HG03575 (cell line): ENCODE results near the gene GSTCD.
A peak's percentile ranks its signal among the peaks of the same experiment; 100 is the strongest.
"Not testable (repeated sequence)": the region's sequence is repeated elsewhere in the genome, so short reads cannot be mapped to it uniquely, and the experiment has no call there.

ENCODE experiments used
- ATAC-seq: cut with Tn5 transposase; IDR thresholded peaks from one replicate; pipeline ENCODE4 v1.9.1; 2021; ENCODE audit not compliant: unreplicated experiment, insufficient number of reproducible peaks, low FRiP score; ENCODE audit errors: extremely low read depth

The GSTCD gene

DNA sequence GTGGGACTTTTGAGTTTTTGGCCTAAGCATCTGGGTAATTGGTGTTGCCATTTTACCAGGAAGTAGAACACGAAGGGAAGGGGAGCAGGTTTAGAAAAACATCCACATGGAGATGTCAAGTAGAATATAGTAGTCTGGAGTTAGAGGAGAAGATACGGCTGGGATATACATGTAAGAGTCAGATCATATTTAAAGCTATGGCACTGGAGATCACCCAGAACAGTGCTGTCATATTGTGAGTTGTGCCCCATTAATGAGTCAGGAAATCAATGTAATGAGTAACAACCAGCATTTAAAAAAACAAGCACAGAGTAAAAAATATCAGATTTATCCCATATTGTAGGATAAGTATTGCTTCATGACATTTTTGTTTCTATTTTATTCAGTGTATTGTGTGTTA lies 4.2 kb downstream of the GSTCD start:
- ATAC-seq, result no peak

DNA sequence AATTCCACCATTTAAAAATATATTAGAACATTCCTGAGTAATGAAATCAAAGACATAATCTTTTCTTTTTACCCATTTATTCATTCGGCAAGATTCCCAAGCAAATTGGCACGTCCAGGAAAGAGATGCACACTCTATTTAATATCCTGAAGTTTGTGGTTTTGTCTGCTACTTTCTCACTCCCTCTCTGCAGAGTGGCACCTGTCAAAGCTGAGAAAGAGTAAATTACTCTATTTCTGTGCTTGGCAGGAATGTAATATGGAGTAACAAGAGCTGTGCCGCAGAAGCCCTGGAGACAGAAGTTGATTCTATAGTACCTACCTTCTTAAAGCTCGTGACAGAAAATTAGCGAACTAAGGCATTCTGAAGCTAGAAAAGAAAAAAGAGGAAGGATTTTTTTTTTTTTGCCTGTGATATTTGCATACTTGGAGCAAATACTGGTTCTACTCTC lies 5.5 kb downstream of the GSTCD start:
- peak; percentile 34 for ATAC-seq

DNA sequence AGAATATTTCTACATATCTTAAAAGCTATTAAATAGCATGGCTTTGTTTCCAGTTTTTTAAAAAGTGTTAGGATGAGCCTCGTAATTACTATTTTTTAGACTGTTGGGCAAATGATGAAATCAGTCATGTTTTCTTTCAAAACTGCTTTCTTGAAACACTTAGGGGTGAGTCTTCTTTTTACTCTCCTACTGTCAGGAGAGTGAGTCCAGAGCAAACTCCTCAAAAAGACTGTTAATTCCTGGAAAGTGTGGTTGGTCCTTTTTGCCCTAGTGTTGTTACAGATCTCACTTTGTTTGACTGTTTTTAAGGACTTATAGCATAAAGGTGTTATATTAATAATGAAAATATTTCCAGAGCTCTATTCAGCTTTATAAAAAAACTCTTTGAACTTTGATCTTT lies 6.3 kb downstream of the GSTCD start:
- ATAC-seq, result no peak

DNA sequence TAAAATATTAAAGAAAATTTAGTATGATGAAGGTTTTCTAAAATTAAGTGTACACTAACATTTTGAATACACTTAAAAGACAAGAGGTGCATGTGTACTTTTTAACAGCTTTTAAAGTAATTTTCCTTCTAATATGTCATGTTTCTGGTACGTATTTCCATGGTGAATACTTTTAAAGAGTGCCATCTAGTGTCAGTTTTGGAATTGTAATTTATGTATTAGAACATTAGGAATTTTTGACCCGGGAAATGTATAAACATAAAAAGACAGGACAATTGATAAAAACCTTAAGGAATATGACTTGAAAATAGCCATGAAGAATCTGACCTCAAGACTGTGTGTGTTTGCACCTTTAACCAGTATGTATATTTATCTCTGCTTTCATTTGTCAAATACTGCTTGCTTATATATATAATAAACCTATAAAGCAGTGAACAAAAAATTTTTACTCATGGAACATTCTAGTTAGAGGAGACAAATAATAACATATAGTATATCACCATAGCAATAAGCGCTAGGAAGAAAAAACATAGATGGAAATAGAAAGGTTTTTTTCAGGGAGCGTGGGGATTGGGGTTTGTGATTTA lies 7.2 kb downstream of the GSTCD start:
- ATAC-seq, result no peak

DNA sequence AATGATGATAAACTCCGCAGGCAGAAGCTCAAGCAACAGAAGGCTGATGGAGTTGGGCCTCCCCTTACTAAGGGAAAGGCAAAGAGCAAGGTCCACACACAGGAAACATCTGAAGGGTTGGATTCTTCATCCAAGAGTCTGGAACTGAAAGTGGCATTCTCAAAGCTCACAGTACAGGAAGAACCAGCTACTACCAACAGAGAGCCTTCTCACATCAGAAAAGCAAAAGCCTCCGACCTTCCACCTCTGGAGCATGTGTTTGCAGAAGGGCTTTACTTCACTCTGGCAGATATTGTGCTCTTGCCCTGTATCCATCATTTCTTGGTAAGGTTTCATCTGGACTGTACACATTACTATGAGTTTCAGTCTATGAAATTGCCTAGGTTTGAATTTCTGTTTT lies 10.6 kb downstream of the GSTCD start:
- ATAC-seq, result no peak

DNA sequence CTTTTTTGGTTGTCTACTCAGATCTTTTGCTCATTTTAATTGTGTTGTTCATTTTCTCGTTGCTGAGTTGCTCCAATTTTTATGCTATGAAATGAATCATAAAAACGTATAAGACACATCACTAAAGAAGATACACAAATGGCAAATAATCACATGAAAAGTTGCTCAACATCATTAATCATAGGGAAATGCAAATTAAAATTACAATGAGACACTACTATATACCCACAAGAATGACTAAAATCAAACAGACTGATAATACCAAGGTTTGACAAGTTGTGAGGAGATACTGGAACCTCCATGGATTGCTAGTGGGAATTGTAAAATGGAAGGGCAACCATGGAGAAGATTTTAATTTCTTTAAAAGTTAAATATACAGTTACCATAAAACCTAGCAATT lies 17.0 kb downstream of the GSTCD start:
- ATAC-seq, result no peak

DNA sequence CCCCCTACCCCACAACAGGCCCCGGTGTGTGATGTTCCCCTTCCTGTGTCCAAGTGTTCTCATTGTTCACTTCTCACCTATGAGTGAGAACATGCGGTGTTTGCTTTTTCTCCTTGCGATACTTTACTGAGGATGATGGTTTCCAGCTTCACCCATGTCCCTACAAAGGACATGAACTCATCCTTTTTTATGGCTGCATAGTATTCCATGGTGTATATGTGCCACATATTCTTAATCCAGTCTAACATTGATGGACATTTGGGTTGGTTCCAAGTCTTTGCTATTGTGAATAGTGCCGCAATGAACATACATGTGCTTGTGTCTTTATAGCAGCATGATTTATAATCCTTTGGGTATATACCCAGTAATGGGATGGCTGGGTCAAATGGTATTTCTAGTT lies 21.3 kb downstream of the GSTCD start:
- ATAC-seq, result not testable (repeated sequence)

DNA sequence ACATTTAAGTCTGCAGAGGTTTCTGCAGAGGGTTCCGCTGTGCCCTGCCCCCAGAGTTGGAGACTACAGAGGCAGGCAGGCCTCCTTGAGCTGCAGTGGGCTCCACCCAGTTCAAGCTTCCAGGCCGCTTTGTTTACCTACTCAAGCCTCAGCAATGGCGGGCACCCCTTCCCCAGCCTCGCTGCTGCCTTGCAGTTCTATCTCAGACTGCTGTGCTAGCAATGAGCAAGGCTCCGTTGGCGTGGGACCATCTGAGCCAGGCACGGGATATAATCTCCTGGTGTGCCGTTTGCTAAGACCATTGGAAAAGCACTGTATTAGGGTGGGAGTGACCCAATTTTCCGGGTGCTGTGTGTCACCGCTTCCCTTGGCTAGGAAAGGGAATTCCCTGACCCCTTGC lies 26.6 kb downstream of the GSTCD start:
- not testable (repeated sequence) for ATAC-seq

DNA sequence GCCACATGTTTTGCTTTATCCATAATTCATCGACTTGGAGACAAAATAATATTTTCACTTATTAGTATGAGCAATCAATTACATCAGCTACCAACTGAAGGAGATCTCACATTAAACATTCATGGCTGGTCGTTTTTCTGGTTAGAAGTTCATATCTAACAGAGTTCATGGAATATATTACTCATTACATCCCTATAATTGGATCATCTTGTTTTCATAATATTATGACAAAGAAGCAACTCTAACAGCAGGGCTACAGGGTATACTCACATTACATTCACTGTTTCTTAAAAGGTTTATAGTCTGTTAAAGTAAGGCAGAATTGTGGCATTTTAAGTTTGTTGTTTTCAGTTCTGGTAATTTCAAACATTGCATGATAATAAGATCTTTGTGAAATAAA lies 33.0 kb downstream of the GSTCD start:
- ATAC-seq, result no peak

DNA sequence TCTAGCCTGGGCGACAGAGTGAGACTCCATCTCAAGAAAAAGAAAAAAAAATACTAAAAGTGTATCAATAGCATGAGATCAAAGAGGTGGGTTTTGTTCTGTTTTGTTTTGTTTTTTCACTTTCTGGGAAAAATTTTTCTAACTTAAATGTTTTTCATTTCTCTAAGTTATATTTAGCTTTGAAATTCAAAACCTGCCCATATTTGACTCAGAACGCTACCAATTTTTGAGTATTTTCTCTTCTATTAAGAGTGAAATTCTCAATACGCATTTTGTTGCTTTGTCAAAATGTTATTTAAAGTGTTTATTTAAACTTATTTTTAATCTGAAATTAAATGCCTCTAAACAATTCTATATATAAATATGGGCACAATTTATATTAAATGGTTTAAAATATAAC lies 39.6 kb downstream of the GSTCD start:
- ATAC-seq, result no peak

DNA sequence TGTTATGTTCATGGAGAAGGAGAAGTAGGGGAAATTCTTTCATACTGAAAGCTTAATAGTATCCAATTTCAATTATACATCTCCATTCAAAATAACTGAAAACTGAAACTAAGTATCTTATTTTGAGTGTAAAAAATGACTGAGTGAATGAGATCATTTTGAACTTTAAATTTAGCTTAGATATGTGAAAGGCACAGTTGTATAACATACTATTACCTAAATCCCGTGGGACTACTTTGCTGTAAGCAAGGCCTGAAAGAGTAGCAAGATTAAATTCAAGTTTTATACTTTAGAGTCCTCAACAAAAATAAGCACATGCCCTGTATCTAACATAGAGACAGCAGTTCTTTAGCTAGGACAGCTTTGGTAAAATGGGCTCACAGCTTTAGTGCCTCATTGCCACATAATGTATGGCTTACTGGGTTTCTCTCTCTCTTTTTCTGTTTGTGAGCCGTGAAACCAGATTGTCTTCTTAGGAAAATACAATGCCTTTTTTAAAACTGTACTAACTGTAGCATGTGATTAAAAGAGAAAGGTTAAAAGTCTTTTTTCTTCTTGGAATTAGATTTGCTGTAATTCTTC lies 43.2 kb downstream of the GSTCD start:
- no peak for ATAC-seq

DNA sequence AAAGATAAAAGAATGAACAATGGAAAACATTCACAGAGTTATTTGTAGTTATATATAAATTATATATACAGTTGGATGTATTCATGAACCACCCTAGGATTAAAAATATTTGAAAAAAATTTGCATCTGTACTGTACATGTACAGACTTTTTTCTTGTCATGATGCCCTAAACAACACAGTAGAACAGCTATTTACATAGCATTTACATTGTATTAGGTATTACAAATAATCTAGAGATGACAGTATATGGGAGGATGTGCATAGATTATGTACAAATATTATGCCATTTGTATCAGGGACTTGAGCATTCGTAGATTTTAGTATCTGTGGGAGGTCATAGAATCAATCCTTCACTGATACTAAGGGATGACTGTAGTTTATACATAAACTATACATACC lies 44.8 kb downstream of the GSTCD start:
- ATAC-seq, result no peak

DNA sequence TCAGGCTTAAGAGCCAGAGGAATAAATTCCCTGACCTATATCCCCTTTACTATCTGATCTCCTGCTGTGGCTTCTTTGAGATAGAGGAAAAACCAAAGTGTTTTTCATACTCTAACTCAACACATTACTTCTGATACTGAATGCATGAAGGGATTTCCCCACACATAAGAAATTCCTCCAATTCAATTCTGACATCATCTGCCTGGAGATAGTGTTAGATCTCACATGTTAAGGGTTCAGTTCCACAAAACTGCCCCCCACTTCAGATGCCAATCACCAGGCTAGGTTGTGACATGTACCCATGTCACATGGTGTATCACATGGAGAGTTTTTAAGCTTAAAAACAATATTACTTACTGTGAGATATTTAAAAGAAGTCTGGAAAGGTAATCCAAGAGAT lies 46.8 kb downstream of the GSTCD start:
- ATAC-seq, result no peak

DNA sequence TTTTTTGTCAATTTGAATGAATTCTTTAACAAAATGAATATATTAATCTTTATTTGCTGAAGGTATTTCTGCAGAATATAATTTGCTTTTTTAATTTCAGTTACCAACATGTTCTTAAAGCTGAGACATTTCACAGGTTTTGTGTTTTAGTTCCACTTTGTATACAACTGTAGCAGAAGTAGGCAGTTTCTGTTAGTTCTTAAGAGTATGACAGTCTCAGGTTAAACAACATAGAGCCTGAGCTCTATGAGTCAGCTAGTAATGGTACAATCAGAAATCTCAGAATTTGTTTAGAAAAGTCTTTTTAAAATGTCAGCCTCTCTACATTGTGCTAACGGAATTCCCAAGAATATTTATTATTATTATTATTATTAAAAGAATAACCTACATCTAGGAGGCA lies 50.4 kb downstream of the GSTCD start:
- ATAC-seq, result no peak

DNA sequence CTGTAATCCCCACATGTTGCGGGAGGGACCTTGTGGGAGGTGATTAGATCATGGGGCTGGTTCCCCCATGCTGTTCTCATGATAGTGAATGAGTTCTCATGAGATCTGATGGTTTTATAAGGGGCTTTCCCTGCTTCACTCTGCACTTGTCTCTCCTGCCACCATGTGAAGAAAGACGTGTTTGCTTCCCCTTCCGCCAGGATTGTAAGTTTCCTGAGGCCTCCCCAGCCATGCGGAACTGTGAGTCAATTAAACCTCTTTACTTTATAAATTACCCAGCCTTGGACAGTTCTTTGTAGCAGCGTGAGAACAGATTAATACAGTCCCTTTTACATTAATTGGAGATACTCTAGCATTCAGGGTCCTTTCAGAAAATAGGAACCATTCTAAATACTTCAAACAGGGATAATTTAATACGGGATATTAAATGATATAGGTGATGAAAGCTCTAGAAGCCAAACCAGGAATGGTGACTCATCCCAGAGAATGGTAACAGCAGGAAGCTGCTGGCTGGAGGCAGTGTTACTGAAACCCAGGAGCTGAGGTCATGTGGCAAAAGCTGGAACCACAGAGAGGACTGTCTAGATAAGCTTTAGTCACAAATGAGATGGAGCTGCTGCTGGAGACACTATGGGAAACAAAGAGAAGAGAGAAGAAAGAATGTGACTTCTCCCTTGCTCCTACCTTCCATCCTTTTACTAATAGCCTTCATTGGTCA lies 57.3 kb downstream of the GSTCD start:
- no peak for ATAC-seq

DNA sequence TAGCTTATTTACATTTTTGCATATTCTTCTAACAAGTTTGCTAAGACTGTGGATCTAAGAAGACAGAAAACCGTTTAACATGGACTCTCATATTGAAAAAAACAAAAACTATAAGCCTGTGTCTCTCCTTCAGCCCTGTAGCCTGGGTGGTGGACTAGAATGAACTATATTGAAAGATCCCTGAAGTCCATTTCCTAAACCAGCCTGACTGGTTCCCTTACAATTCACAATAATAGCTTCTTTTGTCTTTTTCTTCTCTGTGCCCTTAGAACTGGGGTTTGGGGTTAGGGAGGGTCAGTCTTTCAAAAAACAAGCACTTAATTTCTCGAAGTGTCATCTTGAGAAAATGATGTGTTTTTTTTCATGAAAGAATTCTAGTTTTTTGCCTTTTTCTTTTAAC lies 59.0 kb downstream of the GSTCD start:
- ATAC-seq, result no peak

DNA sequence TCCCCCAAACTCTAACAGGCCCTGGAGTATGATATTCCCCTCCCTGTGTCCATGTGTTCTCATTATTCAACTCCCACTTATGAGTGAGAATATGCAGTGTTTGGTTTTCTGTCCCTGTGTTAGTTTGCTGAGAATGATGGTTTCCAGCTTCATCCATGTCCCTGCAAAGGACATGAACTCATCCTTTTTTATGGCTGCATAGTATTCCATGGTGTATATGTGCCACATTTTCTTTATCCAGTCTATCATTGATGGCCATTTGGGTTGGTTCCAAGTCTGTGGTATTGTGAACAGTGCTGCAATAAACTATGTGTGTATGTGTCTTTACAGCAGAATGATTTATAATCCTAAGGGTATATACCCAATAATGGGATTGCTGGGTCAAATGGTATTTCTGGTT lies 61.9 kb downstream of the GSTCD start:
- ATAC-seq, result not testable (repeated sequence)

DNA sequence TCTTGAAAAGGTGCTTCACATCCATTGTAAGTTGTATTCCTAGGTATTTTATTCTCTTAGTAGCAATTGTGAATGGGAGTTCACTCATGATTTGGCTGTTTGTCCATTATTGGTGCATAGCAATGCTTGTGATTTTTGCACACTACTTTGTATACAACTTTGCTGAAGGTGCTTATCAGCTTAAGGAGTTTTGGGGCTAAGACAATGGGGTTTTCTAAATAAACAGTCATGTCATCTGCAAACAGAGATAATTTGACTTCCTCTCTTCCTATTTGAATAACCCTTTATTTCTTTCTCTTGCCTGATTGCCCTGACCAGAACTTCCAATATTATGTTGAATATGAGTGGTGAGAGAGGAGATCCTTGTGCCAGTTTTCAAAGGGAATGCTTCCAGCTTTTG lies 63.5 kb downstream of the GSTCD start:
- ATAC-seq, result not testable (repeated sequence)

DNA sequence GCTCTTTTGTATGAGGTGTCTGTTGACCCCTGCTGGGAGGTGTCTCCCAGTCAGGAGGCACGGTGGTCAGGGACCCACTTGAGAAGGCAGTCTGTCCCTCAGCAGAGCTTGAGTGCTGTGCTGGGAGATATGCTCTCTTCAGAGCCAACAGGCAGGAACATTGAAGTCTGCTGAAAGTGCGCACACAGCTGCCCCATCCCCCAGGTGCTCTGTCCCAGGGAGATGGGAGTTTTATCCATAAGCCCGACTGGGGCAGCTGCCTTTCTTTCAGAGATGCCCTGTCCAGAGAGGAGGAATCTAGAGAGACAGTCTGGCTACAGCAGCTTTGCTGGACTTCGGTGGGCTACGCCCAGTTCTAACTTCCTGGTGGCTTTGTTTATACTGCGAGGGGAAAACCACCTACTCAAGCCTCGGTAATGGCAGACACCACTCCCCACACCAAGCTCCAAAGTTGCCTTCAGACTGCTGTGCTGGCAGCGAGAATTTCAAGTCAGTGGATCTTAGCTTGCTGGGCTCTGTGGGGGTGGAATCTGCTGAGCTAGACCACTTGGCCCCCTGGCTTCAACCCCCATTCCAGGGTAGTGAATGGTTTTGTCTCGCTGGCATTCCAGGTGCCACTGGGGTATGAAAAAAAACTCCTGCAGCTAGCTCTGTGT lies 67.3 kb downstream of the GSTCD start:
- ATAC-seq, result not testable (repeated sequence)

DNA sequence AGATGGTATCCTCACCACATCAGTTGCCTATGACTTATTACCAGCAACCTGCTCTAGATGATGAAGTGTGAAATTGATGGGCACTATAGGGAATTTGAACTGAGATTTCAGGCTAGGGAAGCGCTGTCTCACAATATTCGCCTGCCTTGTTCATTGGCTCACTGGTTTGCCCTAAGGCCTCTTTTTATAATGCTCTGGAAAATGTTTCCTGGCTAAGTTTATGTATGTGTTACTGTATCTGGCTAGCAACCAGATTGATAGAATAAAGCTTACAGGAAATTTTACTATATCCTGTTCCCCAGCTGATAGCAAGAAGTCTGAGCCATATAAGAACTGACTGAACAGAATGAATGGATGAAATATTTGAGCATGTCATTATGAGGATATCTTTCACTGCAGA lies 71.6 kb downstream of the GSTCD start:
- no peak for ATAC-seq
